CD4-positive, alpha-beta T cell treated with Interleukin-17A for 1 hour (primary cell): Measurements from ENCODE around the gene PROB1.
"Not testable (repeated sequence)": the region's sequence is repeated elsewhere in the genome, so short reads cannot be mapped to it uniquely, and the experiment has no call there.

Experiments
- DNase-seq: peaks from one replicate; pipeline ENCODE4 v3.0.0-alpha.2; 2020

PROB1 gene

GRCh38 chr5:139392324-139392677, 2.6 kb downstream of the PROB1 start:
- DNase-seq: no peak

- DNase-seq: peak; percentile 24
Measured at GRCh38 chr5:139391570-139392323, 3.2 kb downstream of the PROB1 start.

- DNase-seq: no peak
Measured at GRCh38 chr5:139390639-139391569, 4.0 kb downstream of the PROB1 start.

- DNase-seq: peak; percentile 84
Measured at GRCh38 chr5:139389701-139390638, 4.9 kb downstream of the PROB1 start, which contains the start of gene MZB1. TSS of gene MZB1 (minus strand) at chr5:139389913. CDS start at chr5:139389856, 57 bp downstream.

- no peak for DNase-seq
Measured at GRCh38 chr5:139388198-139388821, 6.6 kb downstream of the PROB1 start.

- no peak for DNase-seq
Measured at GRCh38 chr5:139387611-139388197, 7.2 kb downstream of the PROB1 start.

- DNase-seq: not testable (repeated sequence)
Measured at GRCh38 chr5:139386956-139387355, 7.9 kb downstream of the PROB1 start.

- DNase-seq: no peak
Measured at GRCh38 chr5:139386050-139386438, 8.9 kb downstream of the PROB1 start.

GRCh38 chr5:139385061-139386049, 9.5 kb downstream of the PROB1 start:
- DNase-seq: peak; percentile 39

- DNase-seq: no peak
Measured at GRCh38 chr5:139384591-139385051, 10.3 kb downstream of the PROB1 start.

GRCh38 chr5:139383993-139384590, 10.8 kb downstream of the PROB1 start:
- no peak for DNase-seq

- DNase-seq: no peak
Measured at GRCh38 chr5:139383275-139383992, 11.5 kb downstream of the PROB1 start, which contains the start of gene SLC23A1. TSS of gene SLC23A1 (minus strand) at chr5:139383297. CDS start at chr5:139383253, 44 bp downstream.

- DNase-seq: no peak
Measured at GRCh38 chr5:139382807-139383206, 12.1 kb downstream of the PROB1 start.

- DNase-seq: no peak
Measured at GRCh38 chr5:139381837-139382761, 12.8 kb downstream of the PROB1 start.

- no peak for DNase-seq
Measured at GRCh38 chr5:139379626-139380449, 15.1 kb downstream of the PROB1 start.

GRCh38 chr5:139378941-139379361, 16.0 kb downstream of the PROB1 start:
- DNase-seq: no peak
